ENCODE data around the gene SHANK1. TPM values are rescaled to one million over a fixed set of nuclear protein-coding genes. Genes with fewer than 3 reads are reported as not detected.

The SHANK1 gene
- total RNA-seq, 1 experiment from 2014 or later, result 0.47 TPM

- POLR2A ChIA-PET (ENCODE audit: unreplicated experiment), result no interaction called here
- Histone ChIP-seq H3K27ac (ENCODE audit: low read length) (no peak overlapping the region), H3F3A (ENCODE audit: low read length, unreplicated experiment) (no peaks in the 10 kb centered on the region), H3K4me1 (ENCODE audit: insufficient read depth, low read length) (no peaks in the 10 kb centered on the region), H3K4me2 (ENCODE audit: low read length) (no peak overlapping the region), H3K36me3 (ENCODE audit: low read depth, low read length) (no peaks in the 10 kb centered on the region), H3K9ac (ENCODE audit: low read length) (no peak overlapping the region), H2AFZ (ENCODE audit: low read length) (no peak overlapping the region), H3K4me3 (ENCODE audit: low read length) (no peak overlapping the region), H3K27me3 (ENCODE audit: low read length) (peaks cover 31% of the 10 kb centered on the region), H3K79me2 (ENCODE audit: low read length) (no peaks in the 10 kb centered on the region), H3K9me3 (ENCODE audit: low read length) (no peaks in the 10 kb centered on the region), H3K9me2 (replicated peaks; ENCODE audit: low read length) (no peaks in the 10 kb centered on the region), H4K20me1 (ENCODE audit: low read length) (no peaks in the 10 kb centered on the region)
- TF ChIP-seq EZH2phosphoT487 (IDR thresholded peaks at IDR 0.05; ENCODE audit: borderline replicate concordance, low read length), result no peak
- TF ChIP-seq, protein P1, sequence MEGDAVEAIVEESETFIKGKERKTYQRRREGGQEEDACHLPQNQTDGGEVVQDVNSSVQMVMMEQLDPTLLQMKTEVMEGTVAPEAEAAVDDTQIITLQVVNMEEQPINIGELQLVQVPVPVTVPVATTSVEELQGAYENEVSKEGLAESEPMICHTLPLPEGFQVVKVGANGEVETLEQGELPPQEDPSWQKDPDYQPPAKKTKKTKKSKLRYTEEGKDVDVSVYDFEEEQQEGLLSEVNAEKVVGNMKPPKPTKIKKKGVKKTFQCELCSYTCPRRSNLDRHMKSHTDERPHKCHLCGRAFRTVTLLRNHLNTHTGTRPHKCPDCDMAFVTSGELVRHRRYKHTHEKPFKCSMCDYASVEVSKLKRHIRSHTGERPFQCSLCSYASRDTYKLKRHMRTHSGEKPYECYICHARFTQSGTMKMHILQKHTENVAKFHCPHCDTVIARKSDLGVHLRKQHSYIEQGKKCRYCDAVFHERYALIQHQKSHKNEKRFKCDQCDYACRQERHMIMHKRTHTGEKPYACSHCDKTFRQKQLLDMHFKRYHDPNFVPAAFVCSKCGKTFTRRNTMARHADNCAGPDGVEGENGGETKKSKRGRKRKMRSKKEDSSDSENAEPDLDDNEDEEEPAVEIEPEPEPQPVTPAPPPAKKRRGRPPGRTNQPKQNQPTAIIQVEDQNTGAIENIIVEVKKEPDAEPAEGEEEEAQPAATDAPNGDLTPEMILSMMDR (conservative IDR thresholded peaks at IDR 0.05; ENCODE audit: low read depth, low read length), result no peak
- no peak for TF ChIP-seq EZH2 (IDR thresholded peaks at IDR 0.05; ENCODE audit: low read length, unreplicated experiment)
- CTCF ChIA-PET, result no interaction called here
- DNase-seq, result no peak
- BruUV-seq (replicated peaks), result no TSS peak
- intact Hi-C loops (cut with micrococcal nuclease), result no loop called here
- ATAC-seq, result no peak
These were observed 23.9 kb upstream of the SHANK1 start for GRCh38 chr19:50743537-50743936.

- Histone ChIP-seq H3K27ac (ENCODE audit: low read length) (no peak overlapping the region), H3K27me3 (ENCODE audit: low read length) (peaks cover 51% of the 10 kb centered on the region), H2AFZ (ENCODE audit: low read length) (no peak overlapping the region), H3K4me2 (ENCODE audit: low read length) (no peak overlapping the region), H3F3A (ENCODE audit: low read length, unreplicated experiment) (no peaks in the 10 kb centered on the region), H3K9me2 (replicated peaks; ENCODE audit: low read length) (no peaks in the 10 kb centered on the region), H3K4me1 (ENCODE audit: insufficient read depth, low read length) (no peaks in the 10 kb centered on the region), H4K20me1 (ENCODE audit: low read length) (no peaks in the 10 kb centered on the region), H3K4me3 (ENCODE audit: low read length) (no peak overlapping the region), H3K9me3 (ENCODE audit: low read length) (no peaks in the 10 kb centered on the region), H3K79me2 (ENCODE audit: low read length) (no peaks in the 10 kb centered on the region), H3K9ac (ENCODE audit: low read length) (no peak overlapping the region), H3K36me3 (ENCODE audit: low read depth, low read length) (no peaks in the 10 kb centered on the region)
- ChIA-PET CTCF (no interaction called here), POLR2A (ENCODE audit: unreplicated experiment) (no interaction called here)
- ATAC-seq, result no peak
- TF ChIP-seq EZH2phosphoT487 (IDR thresholded peaks at IDR 0.05; ENCODE audit: borderline replicate concordance, low read length), result no peak
- intact Hi-C loops (cut with micrococcal nuclease), result no loop called here
- no TSS peak for BruUV-seq (replicated peaks)
- no peak for DNase-seq
These were observed 21.8 kb upstream of the SHANK1 start for GRCh38 chr19:50741179-50741933.

DNA sequence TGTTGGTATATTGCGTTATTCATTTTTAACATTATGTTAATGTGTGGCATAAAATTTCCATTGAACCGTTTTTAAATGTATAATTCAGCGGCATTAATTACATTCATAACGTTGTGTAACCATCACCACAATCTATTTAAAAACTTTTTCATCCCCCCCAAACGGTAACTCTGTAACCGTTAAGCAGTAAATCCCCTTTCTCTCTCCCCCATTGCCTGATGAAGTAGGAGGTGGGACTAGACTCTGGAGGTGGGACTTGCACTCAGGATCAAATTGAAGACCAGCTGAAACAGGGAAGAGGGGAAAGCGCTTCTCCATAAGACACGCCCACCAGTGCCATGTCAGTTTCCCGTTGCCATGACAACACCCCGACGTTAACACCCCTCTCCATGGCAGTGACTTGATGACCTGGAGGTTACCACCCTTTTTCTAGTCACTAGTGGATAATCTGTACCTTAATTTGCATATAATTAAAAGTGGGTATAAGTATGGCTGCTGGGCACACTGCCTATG, 20.4 kb upstream of the SHANK1 start:
- H3K9me3 ChIP-seq (ENCODE audit: low read length), result no peaks in the 10 kb centered on the region
- no peaks in the 10 kb centered on the region for H3K36me3 ChIP-seq (ENCODE audit: low read depth, low read length)
- H3K4me1 ChIP-seq (ENCODE audit: insufficient read depth, low read length), result no peaks in the 10 kb centered on the region
- no peak overlapping the region for H3K9ac ChIP-seq (ENCODE audit: low read length)
- no TSS peak for BruUV-seq (replicated peaks)
- DNase-seq (no peak), ATAC-seq (no peak)
- no peaks in the 10 kb centered on the region for H3K79me2 ChIP-seq (ENCODE audit: low read length)
- H3K4me2 ChIP-seq (ENCODE audit: low read length), result no peak overlapping the region
- H2AFZ ChIP-seq (ENCODE audit: low read length), result no peak overlapping the region
- CTCF ChIA-PET, result no interaction called here
- H3K9me2 ChIP-seq (replicated peaks; ENCODE audit: low read length), result no peaks in the 10 kb centered on the region
- POLR2A ChIA-PET (ENCODE audit: unreplicated experiment), result no interaction called here
- no peaks in the 10 kb centered on the region for H4K20me1 ChIP-seq (ENCODE audit: low read length)
- H3K27ac ChIP-seq (ENCODE audit: low read length), result no peak overlapping the region
- H3K27me3 ChIP-seq (ENCODE audit: low read length), result peaks cover 65% of the 10 kb centered on the region
- H3K4me3 ChIP-seq (ENCODE audit: low read length), result no peak overlapping the region
- intact Hi-C loops (cut with micrococcal nuclease), result no loop called here
- no peaks in the 10 kb centered on the region for H3F3A ChIP-seq (ENCODE audit: low read length, unreplicated experiment)
- TF ChIP-seq EZH2 (IDR thresholded peaks at IDR 0.05; ENCODE audit: low read length, unreplicated experiment) (no peak), EZH2phosphoT487 (IDR thresholded peaks at IDR 0.05; ENCODE audit: borderline replicate concordance, low read length) (no peak)
- TF ChIP-seq, protein P1 (conservative IDR thresholded peaks at IDR 0.05; ENCODE audit: low read depth, low read length), result no peak
